ENCODE data around the gene SIL1. TPM values are rescaled to one million over a fixed set of nuclear protein-coding genes. Genes with fewer than 3 reads are reported as not detected.

Gene SIL1
- total and polyA plus RNA-seq, 2 of the 4 experiments (the other 2 are of a cell fraction), result 56.1 to 66.0 TPM

GRCh38 chr5:138967791-138968448 is 230.2 kb downstream of the SIL1 start:
- TF ChIP-seq RAD21 (IDR thresholded peaks at IDR 0.05; ENCODE audit: low read length) (no peak), MXI1 (IDR thresholded peaks at IDR 0.05; ENCODE audit: borderline replicate concordance, low read depth, low read length) (no peak), CTCF (conservative IDR thresholded peaks at IDR 0.05; ENCODE audit: low read depth, low read length) (no peak), SMC3 (IDR thresholded peaks at IDR 0.05; ENCODE audit: low read depth, low read length) (no peak)
- Histone ChIP-seq H3K79me1 (ENCODE audit: low read depth in 1 of 2, low read length in 2 of 2) (no peaks in the 10 kb centered on the region), H3K9ac (ENCODE audit: low read depth, low read length) (no peak overlapping the region), H2BK5ac (ENCODE audit: low read depth, low read length, poor library complexity, severe bottlenecking) (no peak overlapping the region), H3K4me1 (ENCODE audit: control insufficient read depth, insufficient read depth, low read length) (peaks cover 16% of the 10 kb centered on the region), H3K23ac (ENCODE audit: low read depth, low read length) (no peak overlapping the region), H4K8ac (ENCODE audit: low read depth in 2 of 2, low read length in 2 of 2) (no peak overlapping the region), H3K27me3 (ENCODE audit: control insufficient read depth, insufficient read depth, low read length) (no peaks in the 10 kb centered on the region), H2BK120ac (ENCODE audit: low read depth, low read length) (no peak overlapping the region), H3K4me2 (ENCODE audit: low read depth, low read length) (no peak overlapping the region), H4K20me1 (ENCODE audit: insufficient read depth, low read length) (no peaks in the 10 kb centered on the region), H4K91ac (ENCODE audit: insufficient read depth, low read depth, low read length) (no peak overlapping the region), H3K4ac (ENCODE audit: low read depth, low read length) (no peak overlapping the region), H2AK9ac (replicated peaks; ENCODE audit: low read depth, low read length, poor library complexity) (no peak overlapping the region), H2AK5ac (ENCODE audit: low read depth, low read length) (no peak overlapping the region), H3K56ac (ENCODE audit: extremely low read depth, insufficient read depth, low read length) (no peak overlapping the region), H3K4me3 (ENCODE audit: insufficient read depth, low read depth, low read length) (no peak overlapping the region), H3K36me3 (ENCODE audit: control insufficient read depth, insufficient read depth, low read length) (no peaks in the 10 kb centered on the region), H2BK15ac (ENCODE audit: low read depth, low read length) (no peak overlapping the region), H2AFZ (replicated peaks; ENCODE audit: low read length, poor library complexity) (no peak overlapping the region), H3K18ac (ENCODE audit: low read depth, low read length) (no peak overlapping the region), H3K9me3 (ENCODE audit: control insufficient read depth, insufficient read depth, low read length) (no peaks in the 10 kb centered on the region), H3K9me1 (ENCODE audit: insufficient read depth, low read length) (0 out of 2 replicates have a peak, but pooled peaks cover 4% of the 10 kb centered on the region), H3K27ac (ENCODE audit: insufficient read depth, low read length) (no peak overlapping the region), H2BK20ac (ENCODE audit: low read depth, low read length) (no peak overlapping the region), H3K14ac (replicated peaks; ENCODE audit: low read depth, low read length) (no peak overlapping the region), H4K5ac (ENCODE audit: low read depth, low read length) (no peak overlapping the region)
- ATAC-seq (ENCODE audit: low read depth) (peak; percentile 42; the same call in 1 of the 2 replicates), DNase-seq (peak; percentile 36)
- ChIA-PET CTCF (no interaction called here), POLR2A (ENCODE audit: unreplicated experiment) (no interaction called here)
- intact Hi-C loops (cut with micrococcal nuclease), result no loop called here
- dilution Hi-C loops (cut with HindIII; ENCODE audit: low sequenced_read_pairs, unreplicated experiment), result no loop called here
- no TSS peak for BruUV-seq (replicated peaks)
- in situ Hi-C loops (cut with MboI; ENCODE audit: low sequenced_read_pairs), result no loop called here
- WGBS, 2 experiments (ENCODE audit: extremely low coverage in 2 of 2, insufficient read length in 1 of 2), result 85% methylated on average over 3 of the region's 10 CpGs; no CpG with 5 or more reads in 1 of the 2 experiments
